Cardiac fibroblast (primary cell): ENCODE measurements around the gene UBA6.
A peak's percentile ranks its signal among the peaks of the same experiment; 100 is the strongest.

ENCODE experiments used
- DNase-seq, 2 donors: peaks; one replicate each; pipeline versions ENCODE4 v3.0.0 to v3.0.0-alpha.2; 2010; ENCODE audit warnings: low read depth in 2 of 2
- H3K4me3 ChIP-seq, 2 donors: replicated peaks in 1 of 2; 1 replicate in 1 of 2; 2 replicates in 1 of 2; pipeline ENCODE4 v1.5.1; 2011; ENCODE audit warnings: low read depth in 2 of 2, low read length in 2 of 2, mild to moderate bottlenecking in 2 of 2, moderate library complexity in 1 of 2
- TF ChIP-seq, protein P1 (sequence below): IDR thresholded peaks from one replicate; pipeline ENCODE4 v1.5.1; 2011; ENCODE audit warnings: low read depth, mild to moderate bottlenecking, low read length, inconsistent platforms

The UBA6 gene

DNA sequence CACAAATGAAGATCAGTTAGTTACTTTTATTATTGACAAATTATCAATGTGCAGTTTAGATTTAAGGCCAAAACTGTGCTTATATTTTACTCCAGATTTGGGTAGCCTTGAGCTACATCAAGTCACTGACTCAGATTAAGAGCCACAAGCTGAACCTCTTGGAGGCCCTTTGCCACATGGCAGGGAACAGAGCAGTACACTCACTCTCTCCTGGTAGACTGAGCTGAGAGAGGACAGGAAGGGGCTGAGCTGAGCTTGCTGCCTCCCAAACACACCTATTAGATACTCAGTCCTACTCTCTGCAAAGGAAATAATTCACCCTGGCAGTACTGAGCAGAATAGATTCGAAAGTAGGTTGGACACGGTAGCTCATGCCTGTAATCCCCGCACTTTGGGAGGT, 134.6 kb downstream of the UBA6 start:
- H3K4me3 ChIP-seq, result no peak overlapping the region
- no peak for DNase-seq
- TF ChIP-seq, protein P1, sequence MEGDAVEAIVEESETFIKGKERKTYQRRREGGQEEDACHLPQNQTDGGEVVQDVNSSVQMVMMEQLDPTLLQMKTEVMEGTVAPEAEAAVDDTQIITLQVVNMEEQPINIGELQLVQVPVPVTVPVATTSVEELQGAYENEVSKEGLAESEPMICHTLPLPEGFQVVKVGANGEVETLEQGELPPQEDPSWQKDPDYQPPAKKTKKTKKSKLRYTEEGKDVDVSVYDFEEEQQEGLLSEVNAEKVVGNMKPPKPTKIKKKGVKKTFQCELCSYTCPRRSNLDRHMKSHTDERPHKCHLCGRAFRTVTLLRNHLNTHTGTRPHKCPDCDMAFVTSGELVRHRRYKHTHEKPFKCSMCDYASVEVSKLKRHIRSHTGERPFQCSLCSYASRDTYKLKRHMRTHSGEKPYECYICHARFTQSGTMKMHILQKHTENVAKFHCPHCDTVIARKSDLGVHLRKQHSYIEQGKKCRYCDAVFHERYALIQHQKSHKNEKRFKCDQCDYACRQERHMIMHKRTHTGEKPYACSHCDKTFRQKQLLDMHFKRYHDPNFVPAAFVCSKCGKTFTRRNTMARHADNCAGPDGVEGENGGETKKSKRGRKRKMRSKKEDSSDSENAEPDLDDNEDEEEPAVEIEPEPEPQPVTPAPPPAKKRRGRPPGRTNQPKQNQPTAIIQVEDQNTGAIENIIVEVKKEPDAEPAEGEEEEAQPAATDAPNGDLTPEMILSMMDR, result no peak

DNA sequence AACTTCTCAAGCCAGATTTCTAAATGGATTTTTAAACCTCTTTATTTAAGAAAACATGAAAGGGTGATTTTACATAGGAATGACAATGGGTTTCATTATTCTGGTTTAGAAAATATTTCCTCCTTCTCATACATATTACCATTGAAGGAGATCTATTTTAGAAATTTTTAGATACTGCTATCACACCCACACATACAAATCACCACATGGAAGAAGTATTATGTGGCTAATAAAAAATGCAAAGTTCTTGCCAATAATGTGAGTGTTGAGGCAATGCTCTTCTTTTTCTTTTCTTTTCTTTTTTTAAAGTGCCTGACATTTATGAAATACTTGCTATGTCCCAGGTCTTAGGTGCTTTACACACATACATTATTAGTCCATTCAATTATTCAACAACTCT, 135.7 kb downstream of the UBA6 start:
- DNase-seq, result peak; percentile 26 to 55
- H3K4me3 ChIP-seq, result no peak overlapping the region
- TF ChIP-seq, protein P1, result no peak
